HEK293 (cell line): ENCODE measurements around the gene GPM6B.

ENCODE experiments used
- CTCF ChIA-PET: fragments of 350-600 bp; formaldehyde crosslinking; extraction: SDS; loops from one replicate; lab custom pipeline; 2021; ENCODE audit warnings: antibody characterized with exemption; lab: Yijun Ruan, JAX
- POLR2A ChIA-PET: fragments of 300-600 bp; formaldehyde crosslinking; extraction: SDS; loops from one replicate; lab custom pipeline; 2020; ENCODE audit warnings: antibody characterized with exemption, inconsistent platforms; lab: Yijun Ruan, JAX
- H3K27ac ChIP-seq: fragments of 200-500 bp; sonication (Bioruptor generic); 2 replicates; pipeline ENCODE4 v1.5.1; 2014; ENCODE audit warnings: low read depth, low read length, control low read depth, inconsistent platforms; ENCODE audit errors: extremely low read depth
- H3K36me3 ChIP-seq, 2 experiments: fragments of 200-500 bp in 1 of 2; sonication (Bioruptor generic) in 1 of 2; 1 replicate in 1 of 2; 2 replicates in 1 of 2; pipeline ENCODE4 v1.5.1; 2014 to 2017; ENCODE audit warnings: inconsistent platforms in 2 of 2, low read length in 2 of 2; ENCODE audit not compliant: control insufficient read depth in 2 of 2, insufficient read depth in 1 of 2
- H3K4me1 ChIP-seq: fragments of 200-500 bp; sonication (Bioruptor generic); 2 replicates; pipeline ENCODE4 v1.5.1; 2014; ENCODE audit warnings: mild to moderate bottlenecking, low read length, inconsistent platforms; ENCODE audit not compliant: control insufficient read depth, insufficient read depth
- H3K4me3 ChIP-seq: 2 replicates; pipeline ENCODE4 v1.5.1; 2011; ENCODE audit warnings: low read depth, mild to moderate bottlenecking, control low read depth, low read length, moderate library complexity
- H3K9me3 ChIP-seq: fragments of 200-500 bp; sonication (Bioruptor generic); 2 replicates; pipeline ENCODE4 v1.5.1; 2014; ENCODE audit warnings: low read depth, low read length, inconsistent platforms; ENCODE audit not compliant: control insufficient read depth, insufficient read depth
- EGR2 ChIP-seq: fragments of 450-650 bp; formaldehyde crosslinking; IDR thresholded peaks from 2 replicates; pipeline ENCODE4 v1.5.1; 2016; ENCODE audit warnings: low read depth, missing biosample characterization, missing genetic modification characterization
- GLI4 ChIP-seq: fragments of 450-650 bp; formaldehyde crosslinking; IDR thresholded peaks from 2 replicates; pipeline ENCODE4 v1.5.1; 2016; ENCODE audit warnings: missing biosample characterization, missing genetic modification characterization
- KLF1 ChIP-seq: fragments of 450-650 bp; formaldehyde crosslinking; IDR thresholded peaks from 2 replicates; pipeline ENCODE4 v1.5.1; 2016; ENCODE audit warnings: missing biosample characterization, missing genetic modification characterization
- KLF9 ChIP-seq: fragments of 450-650 bp; formaldehyde crosslinking; IDR thresholded peaks from 2 replicates; pipeline ENCODE4 v1.5.1; 2016; ENCODE audit warnings: missing biosample characterization, missing genetic modification characterization, low read depth
- OSR2 ChIP-seq: fragments of 450-650 bp; formaldehyde crosslinking; IDR thresholded peaks from 2 replicates; pipeline ENCODE4 v1.5.1; 2016; ENCODE audit warnings: missing biosample characterization, missing genetic modification characterization
- OVOL3 ChIP-seq: fragments of 450-650 bp; formaldehyde crosslinking; IDR thresholded peaks from 2 replicates; pipeline ENCODE4 v1.5.1; 2016; ENCODE audit warnings: missing biosample characterization, missing genetic modification characterization
- PRDM1 ChIP-seq: fragments of 450-650 bp; formaldehyde crosslinking; IDR thresholded peaks from 2 replicates; pipeline ENCODE4; 2016; ENCODE audit warnings: missing biosample characterization, missing genetic modification characterization
- SALL2 ChIP-seq: fragments of 450-650 bp; formaldehyde crosslinking; IDR thresholded peaks from 2 replicates; pipeline ENCODE4 v1.5.0; 2017; ENCODE audit warnings: missing biosample characterization, mild to moderate bottlenecking, missing genetic modification characterization, borderline replicate concordance
- SP7 ChIP-seq: fragments of 450-650 bp; formaldehyde crosslinking; IDR thresholded peaks from 2 replicates; pipeline ENCODE4 v1.5.1; 2016; ENCODE audit warnings: missing biosample characterization, missing genetic modification characterization
- TCF7L2 ChIP-seq: IDR thresholded peaks from 2 replicates; pipeline ENCODE4 v1.6.1; 2011; ENCODE audit warnings: low read depth, mild to moderate bottlenecking, inconsistent platforms, low read length, moderate library complexity, borderline replicate concordance
- WT1 ChIP-seq: fragments of 450-650 bp; formaldehyde crosslinking; IDR thresholded peaks from 2 replicates; pipeline ENCODE4 v1.5.1; 2016; ENCODE audit warnings: missing biosample characterization, missing genetic modification characterization
- YY1 ChIP-seq: fragments of 450-650 bp; formaldehyde crosslinking; IDR thresholded peaks from 2 replicates; pipeline ENCODE4 v1.5.1; 2018; ENCODE audit warnings: missing biosample characterization, missing genetic modification characterization
- ZBTB8A ChIP-seq: fragments of 450-650 bp; formaldehyde crosslinking; IDR thresholded peaks from 2 replicates; pipeline ENCODE4 v1.5.1; 2016; ENCODE audit warnings: missing biosample characterization, missing genetic modification characterization
- ZEB2 ChIP-seq: fragments of 450-650 bp; formaldehyde crosslinking; IDR thresholded peaks from 2 replicates; pipeline ENCODE4 v1.5.1; 2016; ENCODE audit warnings: missing biosample characterization, missing genetic modification characterization
- ZFP69B ChIP-seq: fragments of 450-650 bp; formaldehyde crosslinking; IDR thresholded peaks from 2 replicates; pipeline ENCODE4 v1.5.1; 2016; ENCODE audit warnings: missing biosample characterization, missing genetic modification characterization
- ZNF10 ChIP-seq: fragments of 450-650 bp; formaldehyde crosslinking; IDR thresholded peaks from 2 replicates; pipeline ENCODE4 v1.5.1; 2017; ENCODE audit warnings: missing biosample characterization, missing genetic modification characterization
- ZNF132 ChIP-seq: fragments of 450-650 bp; formaldehyde crosslinking; IDR thresholded peaks from 2 replicates; pipeline ENCODE4 v1.5.1; 2017; ENCODE audit warnings: missing biosample characterization, missing genetic modification characterization, borderline replicate concordance
- ZNF184 ChIP-seq: fragments of 450-650 bp; IDR thresholded peaks from 2 replicates; pipeline ENCODE4 v1.5.1; 2018; ENCODE audit warnings: missing biosample characterization, mild to moderate bottlenecking, missing genetic modification characterization
- ZNF202 ChIP-seq: fragments of 450-650 bp; formaldehyde crosslinking; IDR thresholded peaks from 2 replicates; pipeline ENCODE4 v1.5.1; 2016; ENCODE audit warnings: missing biosample characterization, missing genetic modification characterization, borderline replicate concordance
- ZNF214 ChIP-seq: fragments of 450-650 bp; formaldehyde crosslinking; IDR thresholded peaks from 2 replicates; pipeline ENCODE4 v1.5.1; 2017; ENCODE audit warnings: missing biosample characterization, mild to moderate bottlenecking, missing genetic modification characterization, borderline replicate concordance
- ZNF324 ChIP-seq: fragments of 450-650 bp; formaldehyde crosslinking; IDR thresholded peaks from 2 replicates; pipeline ENCODE4 v1.5.1; 2016; ENCODE audit warnings: missing biosample characterization, missing genetic modification characterization
- ZNF335 ChIP-seq: fragments of 450-650 bp; formaldehyde crosslinking; conservative IDR thresholded peaks from 2 replicates; pipeline ENCODE4 v1.5.1; 2016; ENCODE audit warnings: missing biosample characterization, missing genetic modification characterization
- ZNF394 ChIP-seq: fragments of 450-650 bp; formaldehyde crosslinking; IDR thresholded peaks from 2 replicates; pipeline ENCODE4 v1.5.1; 2016; ENCODE audit warnings: missing biosample characterization, missing genetic modification characterization, mild to moderate bottlenecking, moderate library complexity, borderline replicate concordance
- ZNF423 ChIP-seq: fragments of 450-650 bp; formaldehyde crosslinking; IDR thresholded peaks from 2 replicates; pipeline ENCODE4 v1.5.1; 2016; ENCODE audit warnings: missing biosample characterization, missing genetic modification characterization
- ZNF473 ChIP-seq: fragments of 450-650 bp; formaldehyde crosslinking; IDR thresholded peaks from 2 replicates; pipeline ENCODE4 v1.5.1; 2017; ENCODE audit warnings: missing biosample characterization, missing genetic modification characterization
- ZNF513 ChIP-seq: fragments of 450-650 bp; IDR thresholded peaks from 2 replicates; pipeline ENCODE4 v1.5.1; 2018; ENCODE audit warnings: missing biosample characterization, missing genetic modification characterization
- ZNF670 ChIP-seq: fragments of 450-650 bp; formaldehyde crosslinking; IDR thresholded peaks from 2 replicates; pipeline ENCODE4 v1.5.1; 2016; ENCODE audit warnings: missing biosample characterization, missing genetic modification characterization, low read depth
- ZNF692 ChIP-seq: fragments of 450-650 bp; formaldehyde crosslinking; IDR thresholded peaks from 2 replicates; pipeline ENCODE4 v1.5.1; 2016; ENCODE audit warnings: missing biosample characterization, missing genetic modification characterization
- ZNF768 ChIP-seq: fragments of 450-650 bp; formaldehyde crosslinking; IDR thresholded peaks from 2 replicates; pipeline ENCODE4 v1.5.1; 2018; ENCODE audit warnings: missing biosample characterization, mild to moderate bottlenecking, missing genetic modification characterization
- ZSCAN16 ChIP-seq: fragments of 450-650 bp; formaldehyde crosslinking; IDR thresholded peaks from 2 replicates; pipeline ENCODE4 v1.5.1; 2016; ENCODE audit warnings: missing biosample characterization, missing genetic modification characterization
- ZXDB ChIP-seq: fragments of 450-650 bp; formaldehyde crosslinking; IDR thresholded peaks from 2 replicates; pipeline ENCODE4 v1.5.1; 2016; ENCODE audit warnings: missing biosample characterization, missing genetic modification characterization
- TF ChIP-seq, protein P1 (sequence below): fragments of 450-650 bp; formaldehyde crosslinking; IDR thresholded peaks from 2 replicates; pipeline ENCODE4 v1.5.1; 2016; ENCODE audit warnings: missing biosample characterization, missing genetic modification characterization

GPM6B gene

DNA sequence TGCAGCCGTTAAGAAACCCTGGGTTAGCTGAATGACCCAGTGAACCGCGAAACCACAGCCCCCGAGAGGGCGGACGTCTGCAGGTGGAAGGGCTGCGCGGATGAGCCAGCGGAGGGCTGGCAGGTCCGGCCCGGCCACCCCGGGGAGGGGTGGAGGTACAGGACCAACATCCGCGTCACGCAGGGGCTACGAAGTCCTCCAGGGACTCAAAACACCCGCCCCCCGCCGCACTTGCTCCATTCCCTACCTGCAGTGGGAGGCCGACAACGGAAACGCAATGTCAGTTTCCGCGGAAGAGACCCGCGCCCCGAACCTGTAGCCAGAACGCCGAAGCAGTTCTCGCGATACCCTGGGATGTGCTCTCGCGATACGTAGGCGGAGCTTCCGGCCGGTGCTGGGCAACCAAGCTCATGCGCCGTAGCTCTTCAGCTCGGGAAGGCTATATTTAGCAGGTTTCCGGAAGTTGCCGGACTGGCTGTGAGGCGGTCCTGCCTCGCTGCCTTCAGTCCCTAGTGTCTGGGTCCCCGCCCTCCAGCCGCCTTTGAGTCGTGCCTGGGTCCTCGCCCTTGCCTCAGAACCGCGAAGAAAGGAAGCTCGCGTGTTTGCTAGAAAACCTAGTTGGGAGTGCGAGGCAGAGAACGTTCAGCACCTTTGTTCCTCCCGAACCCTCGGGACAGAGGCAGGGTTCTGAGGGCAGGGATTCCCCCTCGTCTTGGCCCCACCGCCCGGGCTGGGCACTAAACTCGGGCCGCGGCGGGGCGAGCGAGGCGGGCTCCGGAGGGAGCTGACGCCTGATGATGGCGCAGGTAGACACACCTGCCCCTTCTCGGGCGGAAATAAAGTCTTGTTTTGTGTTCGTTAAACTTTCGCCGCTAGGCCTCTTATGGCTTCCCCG lies 82.4 kb downstream of the GPM6B start, which contains the start of the genes OFD1 and TRAPPC2:
OFD1 (plus strand) TSS at position 471 of the 895 bp plus-strand sequence; CDS start at position 795, 324 bp downstream.
TRAPPC2 (minus strand) TSS at position 343 of the 895 bp plus-strand sequence. CDS start 14,657 bp downstream, outside the sequence.
- H3K27ac ChIP-seq = peak within 1 kb of the TSS; percentile 96
- H3K36me3 ChIP-seq = peaks cover 32 to 38% of the 10 kb centered on the region in 2 experiments
- POLR2A ChIA-PET = interaction anchor here (0.5 to 3.4 kb wide), 32 partner anchors 9 to 943 kb away, joined by 3 to 46 read pairs (median 5); partner anchors contain the start of genes GEMIN8, PRPS2, RAB9A and TCEANC
- H3K4me1 ChIP-seq = peaks cover 5% of the 10 kb centered on the region; the same call in 1 of the 2 replicates
- no peaks in the 10 kb centered on the region for H3K9me3 ChIP-seq
- CTCF ChIA-PET = interaction anchor here (0.7 to 8.5 kb wide), 13 partner anchors 10 to 295 kb away, joined by 3 to 92 read pairs (median 4); partner anchors contain the start of gene GEMIN8
- peak within 1 kb of the TSS; percentile 85 for H3K4me3 ChIP-seq
- TF ChIP-seq KLF9 (tag by site-specific recombination) (peak; percentile 55; the same call in 1 of the 2 replicates), ZSCAN16 (tag by site-specific recombination) (no peak), ZFP69B (peak; percentile 67; the same call in 1 of the 2 replicates), ZNF670 (tag by site-specific recombination) (no peak), OSR2 (no peak), WT1 (tag by site-specific recombination) (no peak), TCF7L2 (no peak), ZNF423 (tag by site-specific recombination) (0 out of 2 replicates have a peak, but pooled peaks have one; percentile 32), ZNF394 (tag by site-specific recombination) (no peak), KLF1 (tag by site-specific recombination) (peak; percentile 38), ZEB2 (tag by site-specific recombination) (peak; percentile 80), ZNF692 (peak; percentile 84), ZNF335 (tag by site-specific recombination) (peak; percentile 71), ZNF324 (peak; percentile 20), ZNF473 (tag by site-specific recombination) (no peak), ZBTB8A (tag by site-specific recombination) (peak; percentile 95), ZNF768 (tag by site-specific recombination) (no peak), YY1 (peak; percentile 6), ZXDB (tag by site-specific recombination) (peak; percentile 93), OVOL3 (tag by site-specific recombination) (0 out of 2 replicates have a peak, but pooled peaks have one; percentile 21), SP7 (peak; percentile 44), ZNF513 (tag by site-specific recombination) (no peak), ZNF214 (tag by site-specific recombination) (no peak), ZNF202 (tag by site-specific recombination) (no peak), ZNF132 (tag by site-specific recombination) (no peak), ZNF10 (tag by site-specific recombination) (0 out of 2 replicates have a peak, but pooled peaks have one; percentile 28), SALL2 (no peak), GLI4 (no peak), ZNF184 (tag by site-specific recombination) (0 out of 2 replicates have a peak, but pooled peaks have one; percentile 13), EGR2 (peak; percentile 43; the same call in 1 of the 2 replicates), PRDM1 (peak; percentile 7; the same call in 1 of the 2 replicates)
- TF ChIP-seq, protein P1, sequence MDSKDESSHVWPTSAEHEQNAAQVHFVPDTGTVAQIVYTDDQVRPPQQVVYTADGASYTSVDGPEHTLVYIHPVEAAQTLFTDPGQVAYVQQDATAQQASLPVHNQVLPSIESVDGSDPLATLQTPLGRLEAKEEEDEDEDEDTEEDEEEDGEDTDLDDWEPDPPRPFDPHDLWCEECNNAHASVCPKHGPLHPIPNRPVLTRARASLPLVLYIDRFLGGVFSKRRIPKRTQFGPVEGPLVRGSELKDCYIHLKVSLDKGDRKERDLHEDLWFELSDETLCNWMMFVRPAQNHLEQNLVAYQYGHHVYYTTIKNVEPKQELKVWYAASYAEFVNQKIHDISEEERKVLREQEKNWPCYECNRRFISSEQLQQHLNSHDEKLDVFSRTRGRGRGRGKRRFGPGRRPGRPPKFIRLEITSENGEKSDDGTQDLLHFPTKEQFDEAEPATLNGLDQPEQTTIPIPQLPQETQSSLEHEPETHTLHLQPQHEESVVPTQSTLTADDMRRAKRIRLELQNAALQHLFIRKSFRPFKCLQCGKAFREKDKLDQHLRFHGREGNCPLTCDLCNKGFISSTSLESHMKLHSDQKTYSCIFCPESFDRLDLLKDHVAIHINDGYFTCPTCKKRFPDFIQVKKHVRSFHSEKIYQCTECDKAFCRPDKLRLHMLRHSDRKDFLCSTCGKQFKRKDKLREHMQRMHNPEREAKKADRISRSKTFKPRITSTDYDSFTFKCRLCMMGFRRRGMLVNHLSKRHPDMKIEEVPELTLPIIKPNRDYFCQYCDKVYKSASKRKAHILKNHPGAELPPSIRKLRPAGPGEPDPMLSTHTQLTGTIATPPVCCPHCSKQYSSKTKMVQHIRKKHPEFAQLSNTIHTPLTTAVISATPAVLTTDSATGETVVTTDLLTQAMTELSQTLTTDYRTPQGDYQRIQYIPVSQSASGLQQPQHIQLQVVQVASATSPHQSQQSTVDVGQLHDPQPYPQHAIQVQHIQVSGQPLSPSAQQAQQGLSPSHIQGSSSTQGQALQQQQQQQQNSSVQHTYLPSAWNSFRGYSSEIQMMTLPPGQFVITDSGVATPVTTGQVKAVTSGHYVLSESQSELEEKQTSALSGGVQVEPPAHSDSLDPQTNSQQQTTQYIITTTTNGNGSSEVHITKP (tag by site-specific recombination) = peak; percentile 92
